CD4-positive, alpha-beta T cell treated with Interferon alpha-2 for 1 hour (primary cell): ENCODE results near the gene DCAF7.

Experiments
- DNase-seq, 2 donors: peaks; one replicate each; pipeline ENCODE4 v3.0.0-alpha.2; 2020 to 2022

The DCAF7 gene

DNA sequence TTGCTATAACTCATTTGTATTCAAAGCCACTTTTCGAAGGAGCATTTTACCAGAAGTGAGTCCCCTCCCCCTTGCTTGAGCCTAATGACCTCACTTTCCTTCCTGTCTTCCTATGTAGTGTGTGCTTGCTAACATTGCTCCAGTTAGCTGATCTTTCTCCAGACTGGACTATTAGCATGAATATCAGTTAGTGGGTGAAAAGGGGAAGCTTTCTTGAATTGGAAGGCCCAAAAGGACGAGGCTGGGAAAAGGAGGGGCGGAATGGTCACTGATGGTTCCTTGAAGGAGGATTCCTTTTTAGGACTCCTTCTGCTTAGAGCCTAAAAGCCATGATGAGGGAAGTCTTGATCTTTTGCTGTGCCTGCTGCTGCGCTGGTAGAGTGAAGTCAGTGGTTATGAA is 83.9 kb downstream of the DCAF7 start:
- DNase-seq = no peak

DNA sequence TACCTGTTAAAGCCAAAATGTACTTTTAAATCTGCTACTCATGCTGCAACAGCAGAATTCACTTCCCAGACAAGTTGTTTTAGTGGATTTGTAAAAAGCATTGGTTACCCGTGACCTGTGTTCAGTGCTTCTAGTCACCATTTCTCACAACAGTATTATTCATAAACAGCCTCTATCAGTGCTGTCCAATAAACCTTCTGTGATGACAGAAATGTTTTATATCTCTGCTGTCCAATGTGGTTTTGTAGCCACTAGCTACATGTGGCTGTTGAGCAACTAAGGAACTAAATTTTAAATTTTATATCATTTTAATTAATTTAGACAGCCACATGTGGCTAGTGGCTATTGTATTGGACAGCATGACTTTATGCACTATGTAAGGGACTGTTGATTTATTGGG is 84.5 kb downstream of the DCAF7 start:
- no peak for DNase-seq

DNA sequence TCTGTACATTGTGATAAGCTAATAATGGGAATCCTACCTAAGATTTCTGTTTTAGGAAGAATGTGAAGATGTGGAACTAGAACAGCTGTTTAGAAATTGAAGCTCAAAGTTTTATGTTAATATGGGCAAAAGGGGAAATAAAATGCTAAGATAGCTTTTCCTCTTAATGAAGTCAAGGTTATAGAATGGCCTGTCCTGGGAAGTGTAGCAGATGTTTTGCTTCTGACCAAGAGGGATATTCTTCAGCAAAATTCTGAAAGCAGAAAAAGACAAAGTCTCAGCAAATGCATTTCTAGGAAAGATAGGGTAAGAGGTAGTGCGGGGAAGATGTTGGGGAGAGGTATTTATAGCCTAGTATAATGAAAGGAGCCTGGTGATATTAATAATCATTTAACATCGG is 85.0 kb downstream of the DCAF7 start:
- DNase-seq = no peak

DNA sequence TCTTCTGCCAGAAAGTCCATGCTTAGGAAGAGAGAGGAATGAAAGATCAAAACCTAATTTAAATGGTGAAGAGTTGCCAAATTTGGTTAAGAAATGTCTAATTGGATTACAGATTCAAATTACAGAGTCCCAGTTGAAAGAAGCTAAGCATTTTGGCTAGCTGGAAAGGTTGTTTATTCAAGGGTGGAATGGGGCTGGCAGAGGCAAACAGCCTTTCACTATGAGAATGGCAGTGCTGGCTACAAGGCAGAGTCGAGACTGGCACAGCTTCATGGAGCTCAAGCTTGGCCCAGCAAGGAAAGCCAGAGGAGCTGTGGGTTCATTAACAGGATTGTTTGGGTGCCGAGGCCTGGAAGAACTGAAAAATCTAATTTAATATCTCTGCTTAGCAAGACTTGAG is 85.5 kb downstream of the DCAF7 start:
- DNase-seq = no peak

DNA sequence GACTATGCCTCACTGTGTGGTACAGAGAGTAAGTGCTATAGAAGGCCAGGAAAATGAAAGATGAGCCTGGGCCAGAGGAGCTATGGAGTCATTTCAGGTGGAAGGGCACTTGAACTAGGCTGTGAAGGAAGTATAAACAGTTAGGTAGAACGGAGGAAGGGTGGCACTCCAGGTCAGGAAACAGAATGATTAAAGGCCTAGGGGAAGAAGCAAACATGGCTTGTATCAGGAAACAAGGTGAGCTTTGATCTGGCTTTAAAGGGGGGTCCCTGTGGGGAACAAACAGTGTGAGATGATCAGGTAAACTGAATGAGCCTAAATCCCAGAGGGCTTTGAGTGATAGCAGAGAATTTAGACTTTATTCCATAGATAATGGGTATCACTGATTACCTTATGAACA is 88.8 kb downstream of the DCAF7 start:
- no peak for DNase-seq

DNA sequence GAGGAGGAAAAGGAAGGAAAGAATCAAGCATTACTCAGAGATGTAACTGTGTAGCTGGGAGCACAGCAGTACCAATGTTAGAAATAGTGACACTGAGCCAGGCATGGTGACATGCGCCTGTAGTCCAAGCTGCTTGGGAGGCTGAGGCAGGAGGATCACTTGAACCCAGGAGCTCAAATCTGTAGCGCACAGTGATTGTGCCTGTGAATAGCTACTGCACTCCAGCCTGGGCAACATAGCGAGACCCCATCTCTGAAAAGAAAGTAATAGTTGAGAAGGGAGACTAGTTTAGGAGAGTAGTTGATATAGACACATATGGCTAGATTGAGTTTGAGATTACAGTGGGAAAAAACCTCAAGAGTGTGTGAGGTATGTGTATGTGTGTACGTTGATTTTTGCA is 89.8 kb downstream of the DCAF7 start:
- DNase-seq = no peak

DNA sequence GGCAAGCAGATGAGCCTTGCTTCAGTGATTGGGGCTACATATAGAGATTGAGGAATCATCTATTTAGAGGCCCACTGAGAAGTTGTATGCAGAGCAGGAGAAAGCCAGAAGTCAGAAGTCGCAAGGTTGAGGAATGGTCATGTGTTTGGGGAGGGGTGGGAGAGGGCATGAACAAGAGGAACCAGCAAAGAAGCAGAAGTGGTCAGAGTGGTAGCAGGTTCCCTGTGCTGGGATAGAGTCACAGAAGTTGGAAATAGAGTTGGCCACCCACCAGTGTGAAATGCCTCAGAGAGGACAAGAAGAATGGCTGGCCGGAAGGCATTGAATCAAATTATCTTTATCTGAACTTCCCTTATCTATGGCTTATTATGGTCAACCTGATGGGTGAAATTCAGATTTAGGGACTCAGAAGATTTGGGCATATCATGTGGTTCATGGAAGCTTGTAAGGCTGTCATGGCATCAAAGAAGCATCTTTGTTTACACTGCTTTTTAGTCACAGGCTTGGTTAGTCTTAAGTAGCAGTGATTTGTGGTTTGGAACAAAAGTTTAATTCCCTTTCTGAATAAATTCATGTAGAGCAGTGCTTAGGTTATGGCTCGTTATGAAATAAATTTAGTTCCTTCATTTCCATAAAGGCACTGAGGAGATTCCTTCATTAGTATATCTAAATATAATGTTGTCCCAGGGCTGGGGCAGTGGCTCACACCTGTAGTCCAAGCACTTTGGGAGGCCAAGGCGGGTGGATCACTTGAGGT is 91.6 kb downstream of the DCAF7 start:
- peak; percentile 10 to 52 for DNase-seq
